ENCODE measurements around the gene ABCC2. TPM values are rescaled to one million over a fixed set of nuclear protein-coding genes. Genes with fewer than 3 reads are reported as not detected.
"Not testable (repeated sequence)": the region's sequence is repeated elsewhere in the genome, so short reads cannot be mapped to it uniquely, and the experiment has no call there.

ABCC2 gene
- polyA plus RNA-seq, 4 donors = 4.9 to 13.0 (median 10.5) TPM

GRCh38 chr10:99806091-99806490, 23.7 kb downstream of the ABCC2 start:
- DNase-seq (ENCODE audit: low read depth in 4 of 4, low spot score in 2 of 4) = no peak

DNA sequence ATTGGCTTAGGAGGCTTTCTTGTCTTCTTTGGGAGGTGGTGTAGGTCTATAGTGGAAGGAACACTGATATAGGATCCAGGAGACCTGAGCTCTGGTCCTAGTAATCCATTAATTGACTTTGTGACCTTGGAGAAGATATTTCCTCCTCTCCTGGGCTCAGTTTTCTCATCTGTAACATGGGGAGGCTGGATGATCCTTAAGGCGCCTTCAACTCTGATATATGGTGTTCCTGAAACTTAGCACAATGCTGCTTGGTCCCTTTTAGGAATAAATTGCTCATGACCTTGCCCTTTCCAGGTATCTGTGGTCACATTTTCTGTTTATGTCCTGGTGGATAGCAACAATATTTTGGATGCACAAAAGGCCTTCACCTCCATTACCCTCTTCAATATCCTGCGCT, 25.3 kb downstream of the ABCC2 start:
- no peak for DNase-seq (ENCODE audit: low read depth in 4 of 4, low spot score in 2 of 4)

- no peak for DNase-seq (ENCODE audit: low read depth in 4 of 4, low spot score in 2 of 4)
These were observed 25.8 kb downstream of the ABCC2 start for GRCh38 chr10:99808270-99808669.

DNA sequence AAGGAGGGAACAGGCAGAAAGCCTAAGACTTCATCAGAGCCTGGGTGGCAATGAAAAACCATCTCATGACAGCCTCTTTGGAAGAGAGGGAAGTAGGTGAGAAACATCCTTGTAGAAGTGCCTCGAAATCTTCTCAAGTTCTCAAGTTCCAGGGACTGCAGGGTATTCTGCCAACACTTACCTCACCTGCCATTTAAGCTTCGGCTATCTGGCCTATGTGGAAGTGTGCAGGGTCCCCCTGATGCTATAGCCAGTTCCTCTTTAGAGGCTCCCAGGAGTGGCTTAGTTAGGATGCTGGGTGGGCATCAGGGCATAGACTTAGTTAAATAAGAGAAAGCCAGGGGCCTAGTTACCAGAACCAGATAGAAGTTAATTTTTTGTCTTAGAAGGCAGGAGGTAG, 27.0 kb downstream of the ABCC2 start:
- no peak for DNase-seq (ENCODE audit: low read depth in 4 of 4, low spot score in 2 of 4)

- no peak for DNase-seq (ENCODE audit: low read depth in 4 of 4, low spot score in 2 of 4)
These were observed 27.6 kb downstream of the ABCC2 start for GRCh38 chr10:99809931-99810615.

- DNase-seq (ENCODE audit: low read depth in 4 of 4, low spot score in 2 of 4) = no peak
These were observed 29.7 kb downstream of the ABCC2 start for GRCh38 chr10:99812177-99812576.

DNA sequence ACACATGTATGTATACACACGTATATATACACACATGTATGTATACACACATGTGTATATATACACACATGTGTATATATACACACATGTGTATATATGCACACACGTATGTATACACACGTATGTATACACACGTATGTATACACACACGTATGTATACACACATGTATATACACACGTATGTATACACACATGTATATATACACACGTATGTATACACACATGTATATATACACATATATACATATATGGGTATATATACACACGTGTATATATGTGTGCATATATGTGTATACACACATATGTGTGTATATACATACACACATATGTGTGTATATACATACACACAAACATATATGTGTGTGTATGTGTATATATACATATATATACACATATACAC, 31.7 kb downstream of the ABCC2 start:
- DNase-seq (ENCODE audit: low read depth in 4 of 4, low spot score in 2 of 4) = no peak

DNA sequence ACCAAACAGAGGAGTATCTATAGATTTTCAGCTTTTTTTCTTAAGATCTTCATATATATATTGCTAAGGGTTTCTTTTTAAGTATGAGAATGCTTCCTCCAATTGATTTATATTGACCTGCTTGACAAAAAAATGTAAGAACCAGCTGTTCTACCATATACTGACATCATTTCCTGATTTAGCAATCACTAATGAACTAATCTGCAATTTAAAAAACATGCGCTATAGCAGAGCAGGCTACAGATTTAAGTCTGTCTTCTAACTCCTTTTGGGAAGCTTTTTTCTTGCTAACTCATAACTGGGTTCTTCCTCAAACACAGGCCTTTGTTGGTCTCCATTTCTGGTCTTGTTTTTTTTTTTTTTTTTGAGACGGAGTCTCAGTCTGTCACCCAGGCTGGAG, 33.2 kb downstream of the ABCC2 start:
- no peak for DNase-seq (ENCODE audit: low read depth in 4 of 4, low spot score in 2 of 4)

- no peak for DNase-seq (ENCODE audit: low read depth in 4 of 4, low spot score in 2 of 4)
These were observed 45.5 kb downstream of the ABCC2 start for GRCh38 chr10:99827936-99828335.

DNA sequence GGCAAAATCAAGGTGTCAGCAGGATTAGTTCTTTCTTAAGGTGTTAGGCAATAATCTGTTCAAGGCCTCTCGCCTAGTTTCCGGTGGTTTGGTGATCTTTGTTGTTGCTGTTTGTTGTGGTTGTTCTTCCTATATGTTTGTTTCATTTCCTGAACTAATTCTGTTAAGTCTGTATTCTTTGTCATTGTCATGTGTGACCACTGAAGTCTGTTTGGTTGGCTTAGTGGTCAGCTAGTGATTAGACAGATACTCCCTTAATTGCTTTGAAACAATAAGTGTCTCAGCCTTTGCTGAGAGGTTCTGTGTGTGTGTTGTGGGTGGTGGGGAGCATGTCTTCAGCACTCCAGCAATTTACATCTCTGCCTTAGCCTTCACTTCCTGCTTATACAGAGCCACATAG, 46.0 kb downstream of the ABCC2 start:
- no peak for DNase-seq (ENCODE audit: low read depth in 4 of 4, low spot score in 2 of 4)

- no peak for DNase-seq (ENCODE audit: low read depth in 4 of 4, low spot score in 2 of 4)
These were observed 50.0 kb downstream of the ABCC2 start for GRCh38 chr10:99832439-99832838.

DNA sequence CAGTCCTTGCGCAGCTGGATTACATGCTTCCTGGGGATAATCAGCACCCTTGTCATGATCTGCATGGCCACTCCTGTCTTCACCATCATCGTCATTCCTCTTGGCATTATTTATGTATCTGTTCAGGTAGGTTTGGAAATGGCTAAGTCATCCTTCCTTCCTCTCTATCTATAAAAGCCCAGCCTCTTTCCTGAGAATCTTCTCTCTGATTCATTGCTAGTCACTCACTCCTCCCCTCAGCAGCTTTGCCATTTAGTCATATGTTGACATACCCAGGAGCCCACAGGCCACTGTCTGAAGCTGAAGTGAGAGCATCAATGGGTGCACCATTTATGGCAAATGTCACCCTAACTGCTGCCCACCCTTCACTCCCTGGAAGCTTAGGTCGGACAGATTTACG, 52.0 kb downstream of the ABCC2 start:
- DNase-seq (ENCODE audit: low read depth in 4 of 4, low spot score in 2 of 4) = no peak

- DNase-seq (ENCODE audit: low read depth in 4 of 4, low spot score in 2 of 4) = no peak
These were observed 53.5 kb downstream of the ABCC2 start for GRCh38 chr10:99835947-99836346.

DNA sequence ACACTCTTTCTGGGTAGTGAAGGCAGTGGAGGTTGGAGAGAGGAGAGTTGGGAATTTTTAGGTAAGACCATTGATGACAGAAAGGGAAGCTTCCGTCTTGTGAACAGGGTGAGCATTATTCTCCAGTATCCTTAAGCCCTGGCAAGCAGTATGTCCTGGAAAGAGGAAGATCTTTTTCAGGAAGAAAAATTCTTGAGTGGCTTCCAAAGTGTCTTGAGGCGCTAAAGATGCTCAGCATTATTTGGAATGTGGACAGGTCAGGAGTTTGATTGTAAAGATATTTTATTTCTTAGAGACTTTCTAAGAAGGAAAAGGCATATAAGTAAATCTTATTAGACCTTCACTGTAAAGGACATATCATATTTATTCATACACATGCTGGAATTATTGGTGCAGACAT, 54.3 kb downstream of the ABCC2 start:
- DNase-seq (ENCODE audit: low read depth in 4 of 4, low spot score in 2 of 4) = no peak

- not testable (repeated sequence) for DNase-seq (ENCODE audit: low read depth in 4 of 4, low spot score in 2 of 4)
These were observed 58.4 kb downstream of the ABCC2 start for GRCh38 chr10:99840859-99841258.

DNA sequence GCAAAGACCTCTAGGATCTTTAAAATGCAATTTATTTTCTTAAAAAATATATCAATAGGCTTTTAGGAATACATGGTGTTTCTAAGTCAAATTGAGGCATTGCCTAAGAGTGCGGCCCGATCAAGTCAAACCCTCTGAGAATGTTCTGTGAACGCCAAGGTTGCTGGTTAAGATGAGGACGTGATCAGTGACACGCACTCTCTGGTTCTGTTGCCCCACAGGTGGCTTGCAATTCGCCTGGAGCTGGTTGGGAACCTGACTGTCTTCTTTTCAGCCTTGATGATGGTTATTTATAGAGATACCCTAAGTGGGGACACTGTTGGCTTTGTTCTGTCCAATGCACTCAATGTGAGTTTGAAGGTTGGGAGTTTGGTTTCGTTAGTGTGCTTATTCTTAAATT, 59.3 kb downstream of the ABCC2 start:
- no peak for DNase-seq (ENCODE audit: low read depth in 4 of 4, low spot score in 2 of 4)

- no peak for DNase-seq (ENCODE audit: low read depth in 4 of 4, low spot score in 2 of 4)
These were observed 60.9 kb downstream of the ABCC2 start for GRCh38 chr10:99843310-99843709.

DNA sequence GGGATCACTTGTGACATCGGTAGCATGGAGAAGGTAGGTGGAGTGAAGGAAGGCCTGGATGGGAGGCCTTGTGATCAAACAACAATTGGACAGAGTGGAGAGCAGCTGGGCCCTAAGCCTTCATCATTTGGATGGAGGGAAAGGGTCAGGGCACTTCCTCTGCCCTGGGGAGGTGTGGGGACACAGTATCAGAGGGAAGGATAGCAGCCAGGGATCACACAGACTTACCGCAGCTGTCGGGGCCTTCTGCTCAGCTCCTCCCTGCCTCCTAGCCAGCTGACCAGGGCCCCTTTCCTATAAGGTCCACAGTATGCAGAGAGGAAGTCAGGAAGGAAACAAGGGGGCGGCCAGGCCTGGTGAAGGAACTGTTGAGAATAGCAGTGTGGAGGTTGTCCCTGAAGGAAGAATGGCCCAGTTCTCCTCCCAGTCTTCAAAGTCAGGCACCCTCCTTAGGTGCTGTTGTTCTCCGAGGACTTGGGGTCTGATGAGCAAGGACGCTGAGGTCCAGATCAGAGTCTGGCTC, 62.1 kb downstream of the ABCC2 start:
- no peak for DNase-seq (ENCODE audit: low read depth in 4 of 4, low spot score in 2 of 4)

- DNase-seq (ENCODE audit: low read depth in 4 of 4, low spot score in 2 of 4) = peak; percentile 68 to 81 (median 72)
These were observed 63.5 kb downstream of the ABCC2 start for GRCh38 chr10:99845837-99846382.

DNA sequence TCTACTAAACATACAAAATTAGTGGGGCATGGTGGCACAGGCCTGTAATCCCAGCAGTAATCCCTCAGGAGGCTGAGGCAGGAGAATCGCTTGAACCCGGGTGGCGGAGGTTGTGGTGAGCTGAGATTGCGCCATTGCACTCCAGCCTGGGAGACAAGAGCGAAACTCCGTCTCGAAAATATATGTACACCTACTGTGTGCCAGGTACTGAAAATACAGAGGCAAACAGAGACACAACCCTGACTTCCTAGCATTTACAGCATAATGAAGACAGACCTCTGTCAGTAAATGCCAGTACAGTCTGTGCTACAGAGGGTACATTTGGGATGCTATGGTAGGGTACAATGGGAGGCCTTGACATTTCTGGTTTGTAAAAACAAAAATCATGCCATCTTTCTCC, 66.6 kb downstream of the ABCC2 start:
- no peak for DNase-seq (ENCODE audit: low read depth in 4 of 4, low spot score in 2 of 4)

- DNase-seq (ENCODE audit: low read depth in 4 of 4, low spot score in 2 of 4) = no peak
These were observed 67.1 kb downstream of the ABCC2 start for GRCh38 chr10:99849536-99849935.

- DNase-seq (ENCODE audit: low read depth in 4 of 4, low spot score in 2 of 4) = no peak
These were observed 67.8 kb downstream of the ABCC2 start for GRCh38 chr10:99850021-99850766.

Measured in left renal cortex interstitium (tissue), 4 donors.